GM23338 (cell line): ENCODE data around the gene PLD5. TPM values are rescaled to one million over a fixed set of nuclear protein-coding genes. Genes with fewer than 3 reads are reported as not detected.
"Not testable (repeated sequence)": the region's sequence is repeated elsewhere in the genome, so short reads cannot be mapped to it uniquely, and the experiment has no call there.

Source experiments
- ATAC-seq: fragments of 200-7000 bp; cut with Tn5 transposase; 3 replicates; pipeline ENCODE4 v1.9.1; 2020
- DNase-seq: peaks from one replicate; pipeline ENCODE4 v3.0.0-alpha.2; 2015; ENCODE audit warnings: low spot score
- H2AFZ ChIP-seq: fragments of 200-600 bp; sonication (generic); 2 replicates; pipeline ENCODE4 v1.8.0; 2016; ENCODE audit warnings: antibody characterized with exemption, mild to moderate bottlenecking, moderate library complexity
- H3F3A ChIP-seq: fragments of 200-600 bp; sonication (generic); replicated peaks from 2 replicates; pipeline ENCODE4 v1.8.0; 2017; ENCODE audit warnings: antibody characterized with exemption, mixed run types, low read depth
- H3K27ac ChIP-seq: fragments of 200-600 bp; sonication (generic); 2 replicates; pipeline ENCODE4 v1.6.1; 2016; ENCODE audit warnings: low read depth
- H3K27me3 ChIP-seq: fragments of 200-600 bp; sonication (generic); 2 replicates; pipeline ENCODE4 v1.8.0; 2016; ENCODE audit warnings: mild to moderate bottlenecking, mixed run types, moderate library complexity; ENCODE audit not compliant: insufficient read depth
- H3K36me3 ChIP-seq: fragments of 200-600 bp; sonication (generic); 2 replicates; pipeline ENCODE4 v1.8.0; 2016; ENCODE audit warnings: mild to moderate bottlenecking; ENCODE audit not compliant: insufficient read depth
- H3K4me1 ChIP-seq: fragments of 200-600 bp; sonication (generic); 2 replicates; pipeline ENCODE4 v1.8.0; 2016; ENCODE audit warnings: mild to moderate bottlenecking, moderate library complexity; ENCODE audit not compliant: insufficient read depth
- H3K4me2 ChIP-seq: fragments of 200-600 bp; sonication (generic); 2 replicates; pipeline ENCODE4 v1.7.1; 2017; ENCODE audit warnings: mixed run types
- H3K4me3 ChIP-seq: fragments of 200-600 bp; sonication (generic); 2 replicates; pipeline ENCODE4 v1.6.1; 2016; ENCODE audit warnings: mixed run types
- H3K79me2 ChIP-seq: fragments of 200-600 bp; sonication (generic); replicated peaks from 2 replicates; pipeline ENCODE4 v1.8.0; 2017; ENCODE audit warnings: mild to moderate bottlenecking; ENCODE audit not compliant: insufficient read depth
- H3K9me2 ChIP-seq: fragments of 200-600 bp; sonication (generic); 2 replicates; pipeline ENCODE4 v1.8.0; 2017; ENCODE audit not compliant: insufficient read depth
- H4K20me1 ChIP-seq: fragments of 200-600 bp; sonication (generic); replicated peaks from 2 replicates; pipeline ENCODE4 v1.8.0; 2017; ENCODE audit warnings: mild to moderate bottlenecking; ENCODE audit not compliant: insufficient read depth
- H3K27ac Mint-ChIP-seq: 2 replicates; pipeline ENCODE4 v1.8.0; 2020; ENCODE audit warnings: inconsistent platforms, mild to moderate bottlenecking, moderate library complexity, mixed read lengths
- H3K27me3 Mint-ChIP-seq: 3 replicates; pipeline ENCODE4 v1.8.0; 2022; ENCODE audit warnings: low read depth, mild to moderate bottlenecking, moderate library complexity, mixed read lengths, inconsistent platforms; ENCODE audit not compliant: insufficient read depth, poor library complexity
- H3K36me3 Mint-ChIP-seq: 3 replicates; pipeline ENCODE4 v1.8.0; 2021; ENCODE audit warnings: low read depth, mild to moderate bottlenecking, inconsistent platforms, moderate library complexity, mixed read lengths
- H3K4me1 Mint-ChIP-seq: 3 replicates; pipeline ENCODE4 v1.8.0; 2020; ENCODE audit warnings: mild to moderate bottlenecking, inconsistent platforms, mixed read lengths
- H3K4me3 Mint-ChIP-seq: 3 replicates; pipeline ENCODE4 v1.8.0; 2021; ENCODE audit warnings: moderate library complexity, mild to moderate bottlenecking, inconsistent platforms, mixed read lengths
- H3K9me3 Mint-ChIP-seq: 3 replicates; pipeline ENCODE4 v1.8.0; 2020; ENCODE audit warnings: moderate library complexity, mild to moderate bottlenecking, inconsistent platforms, mixed read lengths
- EZH2phosphoT487 ChIP-seq: fragments of 200-600 bp; sonication (generic); IDR thresholded peaks from one replicate; pipeline ENCODE4 v1.8.1; 2018; ENCODE audit warnings: antibody characterized with exemption; ENCODE audit not compliant: unreplicated experiment
- JUNB ChIP-seq: IDR thresholded peaks from one replicate; pipeline ENCODE4 v1.6.1; 2016; ENCODE audit warnings: antibody characterized with exemption; ENCODE audit not compliant: unreplicated experiment
- NANOG ChIP-seq: IDR thresholded peaks from 2 replicates; pipeline ENCODE4 v1.6.1; 2016; ENCODE audit warnings: antibody characterized with exemption, borderline replicate concordance
- ZNF114 ChIP-seq: fragments of 250-450 bp; sonication (Bioruptor Pico); IDR thresholded peaks from 2 replicates; pipeline ENCODE4 v1.5.0; 2020; ENCODE audit warnings: mild to moderate bottlenecking, moderate library complexity
- polyA plus RNA-seq: library from polyadenylated mRNA; unstranded; fragments of >200 nt; fragmentation: Nextera tagmentation; extraction: Ambion mirVana; gene quantifications from 2 replicates; pipeline ENCODE4 v1.2.1, GENCODE V29; 2016
- total RNA-seq: library from RNA; depleted of rRNA; stranded (reverse); fragments of >200 nt; shearing (Covaris generic); gene quantifications from 2 replicates; pipeline ENCODE4 v1.2.3, GENCODE V29; 2014

PLD5 gene
- total and polyA plus RNA-seq, 2 experiments from 2014 or later = 5.5 to 5.8 TPM

DNA sequence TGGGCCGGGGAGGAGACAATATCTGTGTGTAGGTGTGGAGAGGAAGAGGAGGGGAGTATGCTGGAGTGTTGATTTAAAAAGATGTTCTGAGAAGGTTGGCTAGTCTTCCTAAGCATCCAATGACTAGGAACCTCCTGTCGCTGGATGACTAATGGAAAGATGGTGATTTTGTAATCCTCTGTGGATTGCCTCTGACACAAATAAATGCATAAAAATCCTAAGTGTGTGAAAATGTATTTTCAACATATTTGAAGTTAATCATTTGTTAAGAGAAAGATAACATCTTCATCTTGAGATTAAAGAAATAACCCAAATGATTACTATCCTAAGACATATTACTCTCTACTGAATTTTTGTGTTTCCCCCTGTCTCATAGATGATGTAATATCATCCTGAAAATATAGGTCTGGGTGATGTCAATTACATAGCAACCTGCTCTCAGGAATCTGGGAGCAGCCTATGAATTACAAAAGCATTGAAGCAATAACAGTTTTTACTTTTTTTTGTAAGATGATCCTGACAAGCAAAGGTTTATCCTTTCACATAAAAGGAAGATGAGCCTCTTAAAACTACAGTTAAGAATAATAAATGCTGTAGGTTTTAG, 305.1 kb downstream of the PLD5 start:
- Mint-ChIP-seq H3K27me3 (peaks cover 6% of the 10 kb centered on the region), H3K27ac (no peak overlapping the region), H3K36me3 (peaks cover 48% of the 10 kb centered on the region), H3K4me3 (no peak overlapping the region), H3K4me1 (peaks cover 15% of the 10 kb centered on the region), H3K9me3 (peaks cover 45% of the 10 kb centered on the region)
- Histone ChIP-seq H3K4me3 (no peak overlapping the region), H3F3A (no peaks in the 10 kb centered on the region), H4K20me1 (no peaks in the 10 kb centered on the region), H3K4me2 (peak overlapping the region; percentile 27; the same call in 1 of the 2 replicates), H2AFZ (no peak overlapping the region), H3K27ac (no peak overlapping the region), H3K9me2 (no peaks in the 10 kb centered on the region), H3K4me1 (peaks cover 17% of the 10 kb centered on the region), H3K36me3 (peaks cover 12% of the 10 kb centered on the region; the same call in 1 of the 2 replicates), H3K27me3 (peaks cover 8% of the 10 kb centered on the region; the same call in 1 of the 2 replicates), H3K79me2 (no peaks in the 10 kb centered on the region)
- DNase-seq = no peak
- TF ChIP-seq ZNF114 (CRISPR knock-in tag) (no peak), JUNB (no peak)
- no peak for ATAC-seq

DNA sequence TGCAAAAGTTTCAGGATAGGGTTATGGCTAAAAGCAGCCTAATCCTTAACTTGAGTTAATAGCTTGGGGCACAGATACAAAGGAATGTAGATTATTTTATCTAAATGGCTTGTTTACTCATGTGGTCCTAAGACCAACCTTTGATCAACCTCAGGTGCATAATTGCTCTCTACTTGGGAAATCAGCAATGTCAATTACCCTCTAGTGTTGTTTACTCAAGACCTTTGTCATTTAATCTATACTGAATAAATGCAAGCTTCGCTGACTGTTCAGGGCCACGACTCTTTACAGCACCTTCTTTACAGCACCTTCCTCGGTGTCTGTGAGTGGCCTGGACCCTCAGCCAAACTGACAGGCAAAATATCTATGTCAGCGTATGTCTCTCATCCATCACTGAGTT, 308.1 kb downstream of the PLD5 start:
- Histone ChIP-seq H4K20me1 (no peaks in the 10 kb centered on the region), H3F3A (peaks cover 6% of the 10 kb centered on the region; the same call in 1 of the 2 replicates), H3K4me3 (no peak overlapping the region), H3K4me1 (peaks cover 39% of the 10 kb centered on the region), H2AFZ (no peak overlapping the region), H3K4me2 (no peak overlapping the region), H3K36me3 (peaks cover 12% of the 10 kb centered on the region; the same call in 1 of the 2 replicates), H3K27me3 (peaks cover 8% of the 10 kb centered on the region; the same call in 1 of the 2 replicates), H3K27ac (no peak overlapping the region), H3K9me2 (no peaks in the 10 kb centered on the region), H3K79me2 (no peaks in the 10 kb centered on the region)
- ATAC-seq = no peak
- no peak overlapping the region for H3K27ac Mint-ChIP-seq
- no peak overlapping the region for H3K4me3 Mint-ChIP-seq
- peak; percentile 82 for TF ChIP-seq NANOG
- no peak for TF ChIP-seq EZH2phosphoT487
- H3K27me3 Mint-ChIP-seq = peaks cover 7% of the 10 kb centered on the region
- peaks cover 44% of the 10 kb centered on the region for H3K36me3 Mint-ChIP-seq
- peaks cover 42% of the 10 kb centered on the region for H3K4me1 Mint-ChIP-seq
- DNase-seq = peak; percentile 46
- H3K9me3 Mint-ChIP-seq = peaks cover 40% of the 10 kb centered on the region

DNA sequence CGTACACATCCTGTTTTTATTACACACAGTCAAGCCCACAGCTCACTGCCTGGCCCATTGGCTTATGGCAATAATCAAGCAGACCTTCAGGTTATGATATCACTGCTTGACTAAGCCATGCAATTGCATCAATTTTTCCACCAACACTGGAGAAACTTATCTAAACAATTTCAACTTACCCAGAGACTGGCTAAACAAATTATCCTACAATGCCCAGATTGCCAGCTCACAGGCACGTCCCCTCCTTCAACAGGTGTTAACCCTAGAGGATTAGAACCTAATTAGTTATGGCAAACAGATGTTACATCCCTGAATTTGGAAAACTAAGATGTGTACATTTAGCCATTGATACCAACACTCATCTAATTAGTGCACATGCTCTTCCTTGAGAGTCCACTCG, 310.0 kb downstream of the PLD5 start:
- H3K4me3 Mint-ChIP-seq, H3K4me2 ChIP-seq, H3K9me2 ChIP-seq, H3K27ac Mint-ChIP-seq, H3K27me3 Mint-ChIP-seq, H3K27ac ChIP-seq, H3K79me2 ChIP-seq, H2AFZ ChIP-seq, H4K20me1 ChIP-seq, H3K27me3 ChIP-seq, ATAC-seq, DNase-seq, H3F3A ChIP-seq, H3K4me3 ChIP-seq: not testable (repeated sequence)
- H3K4me1 Mint-ChIP-seq = peaks cover 52% of the 10 kb centered on the region
- H3K9me3 Mint-ChIP-seq = peaks cover 40% of the 10 kb centered on the region
- Histone ChIP-seq H3K4me1 (peaks cover 43% of the 10 kb centered on the region), H3K36me3 (peaks cover 12% of the 10 kb centered on the region; the same call in 1 of the 2 replicates)
- H3K36me3 Mint-ChIP-seq = peaks cover 42% of the 10 kb centered on the region

DNA sequence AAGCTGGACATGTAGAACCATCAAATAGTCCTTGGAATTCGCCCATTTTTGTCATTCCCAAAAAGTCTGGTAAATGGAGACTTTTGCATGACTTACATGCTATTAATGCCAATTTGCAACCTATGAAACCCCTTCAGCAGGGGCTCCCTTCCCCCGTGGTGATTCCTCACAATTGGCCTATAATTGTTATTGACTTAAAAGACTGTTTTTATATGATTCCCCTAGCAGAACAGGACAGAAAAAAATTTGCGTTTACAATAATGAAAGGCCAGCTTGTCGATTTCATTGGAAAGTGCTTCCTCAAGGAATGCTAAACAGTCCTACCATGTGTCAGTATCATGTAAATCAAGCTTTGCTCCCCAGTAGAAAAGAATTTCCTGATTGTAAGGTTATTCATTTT, 311.5 kb downstream of the PLD5 start:
- not testable (repeated sequence) for H3K27me3 Mint-ChIP-seq, H3K79me2 ChIP-seq, H3K9me2 ChIP-seq, H2AFZ ChIP-seq, ATAC-seq, H3K27me3 ChIP-seq, H4K20me1 ChIP-seq, DNase-seq, H3F3A ChIP-seq
- H3K4me3 ChIP-seq = peak overlapping the region; percentile 14; the same call in 1 of the 2 replicates
- Mint-ChIP-seq H3K4me3 (peak overlapping the region; percentile 2; the same call in 1 of the 3 replicates), H3K4me1 (peaks cover 60% of the 10 kb centered on the region), H3K9me3 (peaks cover 40% of the 10 kb centered on the region), H3K36me3 (peaks cover 42% of the 10 kb centered on the region), H3K27ac (peak overlapping the region; percentile 2; the same call in 1 of the 2 replicates)
- H3K4me2 ChIP-seq = peak overlapping the region; percentile 68
- peak overlapping the region; percentile 69 for H3K27ac ChIP-seq
- H3K36me3 ChIP-seq = peaks cover 12% of the 10 kb centered on the region; the same call in 1 of the 2 replicates
- peaks cover 46% of the 10 kb centered on the region for H3K4me1 ChIP-seq
